ENCODE data around the gene SNCA. TPM values are rescaled to one million over a fixed set of nuclear protein-coding genes. Genes with fewer than 3 reads are reported as not detected.

SNCA gene
- total RNA-seq, 4 donors from 2014 or later: 11.6 to 27.4 (median 19.3) TPM

GRCh38 chr4:89715631-89716030 is 121.3 kb downstream of the SNCA start:
- H3K4me1 ChIP-seq: no peaks in the 10 kb centered on the region
- H3K27me3 ChIP-seq: no peaks in the 10 kb centered on the region
- no peak overlapping the region for H3K27ac ChIP-seq
- H3K9me3 ChIP-seq: no peaks in the 10 kb centered on the region
- no peak overlapping the region for H3K4me3 ChIP-seq
- WGBS: 95% methylated on average over 1 of the region's 1 CpG
- H3K36me3 ChIP-seq: no peaks in the 10 kb centered on the region
- DNase-seq (ENCODE audit: low spot score in 2 of 2): no peak
- TF ChIP-seq POLR2AphosphoS5 (IDR thresholded peaks at IDR 0.05) (no peak), CTCF (IDR thresholded peaks at IDR 0.05) (no peak), POLR2A (IDR thresholded peaks at IDR 0.05) (no peak), EP300 (IDR thresholded peaks at IDR 0.05) (no peak)

GRCh38 chr4:89712827-89713226 is 124.1 kb downstream of the SNCA start:
- no peaks in the 10 kb centered on the region for H3K27me3 ChIP-seq
- DNase-seq (ENCODE audit: low spot score in 2 of 2): no peak
- TF ChIP-seq POLR2A (IDR thresholded peaks at IDR 0.05): no peak
- TF ChIP-seq EP300 (IDR thresholded peaks at IDR 0.05): no peak
- TF ChIP-seq POLR2AphosphoS5 (IDR thresholded peaks at IDR 0.05): no peak
- no peak for TF ChIP-seq CTCF (IDR thresholded peaks at IDR 0.05)
- H3K36me3 ChIP-seq: no peaks in the 10 kb centered on the region
- no peak overlapping the region for H3K4me3 ChIP-seq
- no peaks in the 10 kb centered on the region for H3K4me1 ChIP-seq
- H3K27ac ChIP-seq: no peak overlapping the region
- WGBS: 96% methylated on average over 4 of the region's 4 CpGs
- no peaks in the 10 kb centered on the region for H3K9me3 ChIP-seq

GRCh38 chr4:89712141-89712540 is 124.8 kb downstream of the SNCA start:
- Histone ChIP-seq H3K36me3 (no peaks in the 10 kb centered on the region), H3K27me3 (no peaks in the 10 kb centered on the region), H3K27ac (no peak overlapping the region), H3K4me1 (no peaks in the 10 kb centered on the region), H3K9me3 (no peaks in the 10 kb centered on the region), H3K4me3 (no peak overlapping the region)
- no peak for TF ChIP-seq CTCF (IDR thresholded peaks at IDR 0.05)
- TF ChIP-seq POLR2AphosphoS5 (IDR thresholded peaks at IDR 0.05): no peak
- TF ChIP-seq POLR2A (IDR thresholded peaks at IDR 0.05): no peak
- TF ChIP-seq EP300 (IDR thresholded peaks at IDR 0.05): no peak
- WGBS: 43% methylated on average over 2 of the region's 2 CpGs
- DNase-seq (ENCODE audit: low spot score in 2 of 2): no peak

GRCh38 chr4:89708903-89709421 is 128.0 kb downstream of the SNCA start:
- WGBS: 41% methylated on average over 2 of the region's 2 CpGs
- TF ChIP-seq POLR2AphosphoS5 (IDR thresholded peaks at IDR 0.05) (no peak), CTCF (IDR thresholded peaks at IDR 0.05) (no peak), POLR2A (IDR thresholded peaks at IDR 0.05) (no peak), EP300 (IDR thresholded peaks at IDR 0.05) (no peak)
- no peak for DNase-seq (ENCODE audit: low spot score in 2 of 2)

GRCh38 chr4:89707467-89707866 is 129.5 kb downstream of the SNCA start:
- 84% methylated on average over 5 of the region's 5 CpGs for WGBS
- Histone ChIP-seq H3K9me3 (peaks cover under 1% of the 10 kb centered on the region), H3K27me3 (no peaks in the 10 kb centered on the region), H3K4me1 (no peaks in the 10 kb centered on the region), H3K36me3 (no peaks in the 10 kb centered on the region), H3K4me3 (no peak overlapping the region), H3K27ac (no peak overlapping the region)
- TF ChIP-seq POLR2A (IDR thresholded peaks at IDR 0.05): no peak
- no peak for TF ChIP-seq EP300 (IDR thresholded peaks at IDR 0.05)
- no peak for TF ChIP-seq CTCF (IDR thresholded peaks at IDR 0.05)
- no peak for TF ChIP-seq POLR2AphosphoS5 (IDR thresholded peaks at IDR 0.05)
- DNase-seq (ENCODE audit: low spot score in 2 of 2): no peak

More at GRCh38 chr4:89708903-89709421, 128.0 kb downstream of the SNCA start:
- no peaks in the 10 kb centered on the region for H3K36me3 ChIP-seq
- H3K9me3 ChIP-seq: no peaks in the 10 kb centered on the region
- H3K4me1 ChIP-seq: no peaks in the 10 kb centered on the region
- no peaks in the 10 kb centered on the region for H3K27me3 ChIP-seq
- H3K4me3 ChIP-seq: no peak overlapping the region
- no peak overlapping the region for H3K27ac ChIP-seq
